HEK293T (cell line): ENCODE measurements around the gene VAX1.
"Not testable (repeated sequence)": the region's sequence is repeated elsewhere in the genome, so short reads cannot be mapped to it uniquely, and the experiment has no call there.

Experiments used
- ARNT ChIP-seq: fragments of 450-650 bp; IDR thresholded peaks from 2 replicates; pipeline ENCODE4 v1.6.1; 2017; ENCODE audit warnings: mild to moderate bottlenecking
- CTBP1 ChIP-seq: fragments of 450-650 bp; IDR thresholded peaks from 2 replicates; pipeline ENCODE4 v1.6.1; 2016; ENCODE audit warnings: borderline replicate concordance
- FOXA1 ChIP-seq: fragments of 450-650 bp; IDR thresholded peaks from 2 replicates; pipeline ENCODE4 v1.6.1; 2016; ENCODE audit warnings: mild to moderate bottlenecking

GRCh38 chr10:117185817-117186216 lies 47.7 kb upstream of the VAX1 start:
- not testable (repeated sequence) for TF ChIP-seq FOXA1, CTBP1, ARNT
